ENCODE results near the gene RPL35.

Gene RPL35

DNA sequence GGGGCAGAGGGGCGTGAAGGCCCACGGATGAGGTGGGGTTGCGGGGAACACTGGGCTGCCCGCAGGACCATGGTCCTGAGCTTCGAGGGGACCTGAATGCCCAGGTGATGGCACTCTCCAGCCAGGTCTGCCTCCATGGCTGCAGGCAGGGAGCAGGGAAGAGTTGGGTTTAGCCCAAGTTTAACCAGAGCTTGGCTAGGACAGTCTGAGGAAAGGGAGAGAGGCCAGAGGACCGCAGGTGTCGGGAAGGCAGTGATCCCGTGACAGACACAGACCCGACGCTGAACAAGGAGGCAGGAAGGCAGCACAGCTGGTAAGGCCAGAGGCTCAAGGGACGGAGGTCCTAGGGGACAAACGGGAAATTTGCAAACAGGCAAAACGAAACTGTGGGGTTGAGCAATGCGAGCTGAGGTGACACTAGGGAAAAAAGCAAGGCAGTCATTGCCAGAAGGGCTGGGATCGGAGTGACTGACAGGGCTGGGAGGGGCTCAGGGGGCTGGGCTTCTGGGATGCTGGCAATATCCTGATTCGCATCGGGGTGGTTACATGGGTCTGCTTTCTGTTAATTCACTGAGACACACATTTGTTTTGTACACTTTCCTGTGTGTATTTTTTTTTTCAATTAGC, 25.2 kb upstream of the RPL35 start:
- H3K9me3 ChIP-seq = no peaks in the 10 kb centered on the region
- H3K4me1 ChIP-seq (ENCODE audit: control insufficient read depth in 1 of 2, insufficient read depth in 1 of 2, low read depth in 1 of 2, low read length in 1 of 2) = peaks cover 6 to 12% of the 10 kb centered on the region in 2 experiments
- no peak overlapping the region for H3K27ac ChIP-seq
- H3K36me3 ChIP-seq = peaks cover 100% of the 10 kb centered on the region
- no peak overlapping the region for H3K4me3 ChIP-seq (ENCODE audit: low read depth in 1 of 2, low read length in 1 of 2)
- TF ChIP-seq, protein P1, sequence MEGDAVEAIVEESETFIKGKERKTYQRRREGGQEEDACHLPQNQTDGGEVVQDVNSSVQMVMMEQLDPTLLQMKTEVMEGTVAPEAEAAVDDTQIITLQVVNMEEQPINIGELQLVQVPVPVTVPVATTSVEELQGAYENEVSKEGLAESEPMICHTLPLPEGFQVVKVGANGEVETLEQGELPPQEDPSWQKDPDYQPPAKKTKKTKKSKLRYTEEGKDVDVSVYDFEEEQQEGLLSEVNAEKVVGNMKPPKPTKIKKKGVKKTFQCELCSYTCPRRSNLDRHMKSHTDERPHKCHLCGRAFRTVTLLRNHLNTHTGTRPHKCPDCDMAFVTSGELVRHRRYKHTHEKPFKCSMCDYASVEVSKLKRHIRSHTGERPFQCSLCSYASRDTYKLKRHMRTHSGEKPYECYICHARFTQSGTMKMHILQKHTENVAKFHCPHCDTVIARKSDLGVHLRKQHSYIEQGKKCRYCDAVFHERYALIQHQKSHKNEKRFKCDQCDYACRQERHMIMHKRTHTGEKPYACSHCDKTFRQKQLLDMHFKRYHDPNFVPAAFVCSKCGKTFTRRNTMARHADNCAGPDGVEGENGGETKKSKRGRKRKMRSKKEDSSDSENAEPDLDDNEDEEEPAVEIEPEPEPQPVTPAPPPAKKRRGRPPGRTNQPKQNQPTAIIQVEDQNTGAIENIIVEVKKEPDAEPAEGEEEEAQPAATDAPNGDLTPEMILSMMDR (IDR thresholded peaks at IDR 0.05) = no peak
- H3K27me3 ChIP-seq = no peaks in the 10 kb centered on the region

DNA sequence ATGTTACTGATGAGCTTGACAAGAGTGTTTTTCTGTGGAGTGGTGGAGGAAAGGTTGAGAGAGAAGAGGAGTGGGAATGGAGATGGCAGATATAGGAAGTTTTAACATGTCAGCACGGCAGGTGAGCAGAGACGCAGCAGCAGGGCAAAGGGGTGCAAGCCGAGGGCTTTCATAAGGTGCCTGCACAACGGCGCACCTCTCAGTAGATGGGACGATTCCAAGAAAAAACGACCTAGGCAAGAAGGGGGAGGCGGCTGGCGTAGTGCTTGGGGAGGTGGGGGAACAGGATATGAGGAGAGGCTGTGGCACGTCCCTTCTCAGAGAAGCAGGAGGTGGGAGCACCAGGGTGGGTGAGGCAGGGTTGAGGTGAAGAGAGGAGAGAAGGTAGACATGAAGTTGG, 24.7 kb upstream of the RPL35 start:
- no peak overlapping the region for H3K27ac ChIP-seq

DNA sequence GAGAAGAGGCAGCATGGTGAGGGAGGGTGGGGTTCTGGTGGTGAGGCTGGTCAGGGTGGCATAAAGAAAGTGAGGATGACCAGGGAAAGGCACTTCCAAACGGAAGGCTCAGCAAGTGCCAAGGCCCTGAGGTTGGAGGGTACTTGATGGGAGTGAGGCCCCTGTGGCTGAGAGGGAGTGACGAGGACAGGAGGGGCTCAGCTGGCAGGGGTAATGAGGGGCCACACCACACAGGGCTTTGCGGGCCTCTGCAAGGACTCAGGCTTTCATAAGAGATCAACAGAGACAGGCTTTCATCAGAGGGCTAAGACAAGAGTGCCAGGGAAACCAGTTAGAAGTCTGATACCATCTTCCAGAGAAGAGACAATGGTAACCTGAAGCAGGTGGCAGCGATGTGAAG, 23.8 kb upstream of the RPL35 start:
- Histone ChIP-seq H3K36me3 (peaks cover 100% of the 10 kb centered on the region), H3K4me1 (ENCODE audit: control insufficient read depth in 1 of 2, insufficient read depth in 1 of 2, low read depth in 1 of 2, low read length in 1 of 2) (peaks cover 6 to 12% of the 10 kb centered on the region in 2 experiments), H3K27me3 (no peaks in the 10 kb centered on the region), H3K27ac (no peak overlapping the region), H3K4me3 (ENCODE audit: low read depth in 1 of 2, low read length in 1 of 2) (no peak overlapping the region), H3K9me3 (no peaks in the 10 kb centered on the region)
- TF ChIP-seq, protein P1 (IDR thresholded peaks at IDR 0.05) = no peak

More for the DNA sequence above, 24.7 kb upstream of the RPL35 start:
- Histone ChIP-seq H3K36me3 (peaks cover 100% of the 10 kb centered on the region), H3K9me3 (no peaks in the 10 kb centered on the region), H3K4me3 (ENCODE audit: low read depth in 1 of 2, low read length in 1 of 2) (no peak overlapping the region), H3K27me3 (no peaks in the 10 kb centered on the region), H3K4me1 (ENCODE audit: control insufficient read depth in 1 of 2, insufficient read depth in 1 of 2, low read depth in 1 of 2, low read length in 1 of 2) (peaks cover 6 to 12% of the 10 kb centered on the region in 2 experiments)
- TF ChIP-seq, protein P1 (IDR thresholded peaks at IDR 0.05) = no peak

DNA sequence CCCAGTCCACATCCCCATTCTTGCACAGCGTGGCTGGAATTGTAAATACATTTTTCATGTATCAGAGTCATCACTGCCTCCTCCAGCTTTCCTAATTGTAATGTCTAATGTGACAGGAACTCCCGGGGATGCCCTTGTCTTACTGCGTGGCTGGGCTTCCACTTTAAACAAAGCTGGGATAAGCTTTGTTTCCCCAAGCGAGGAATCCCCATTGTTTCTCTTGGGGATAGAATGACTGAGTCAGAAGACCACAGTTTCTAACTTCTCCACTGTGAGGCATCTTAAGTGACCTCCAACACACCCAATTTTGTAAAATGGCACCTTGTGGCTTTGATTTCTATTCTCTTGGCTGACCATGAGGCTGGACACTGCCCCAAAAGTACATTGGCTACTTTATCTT, 22.6 kb upstream of the RPL35 start:
- Histone ChIP-seq H3K4me1 (ENCODE audit: control insufficient read depth in 1 of 2, insufficient read depth in 1 of 2, low read depth in 1 of 2, low read length in 1 of 2) (peaks cover 1 to 5% of the 10 kb centered on the region in 2 experiments), H3K27me3 (no peaks in the 10 kb centered on the region), H3K27ac (no peak overlapping the region), H3K4me3 (ENCODE audit: low read depth in 1 of 2, low read length in 1 of 2) (no peak overlapping the region), H3K9me3 (no peaks in the 10 kb centered on the region), H3K36me3 (peaks cover 100% of the 10 kb centered on the region)
- TF ChIP-seq, protein P1 (IDR thresholded peaks at IDR 0.05) = no peak

DNA sequence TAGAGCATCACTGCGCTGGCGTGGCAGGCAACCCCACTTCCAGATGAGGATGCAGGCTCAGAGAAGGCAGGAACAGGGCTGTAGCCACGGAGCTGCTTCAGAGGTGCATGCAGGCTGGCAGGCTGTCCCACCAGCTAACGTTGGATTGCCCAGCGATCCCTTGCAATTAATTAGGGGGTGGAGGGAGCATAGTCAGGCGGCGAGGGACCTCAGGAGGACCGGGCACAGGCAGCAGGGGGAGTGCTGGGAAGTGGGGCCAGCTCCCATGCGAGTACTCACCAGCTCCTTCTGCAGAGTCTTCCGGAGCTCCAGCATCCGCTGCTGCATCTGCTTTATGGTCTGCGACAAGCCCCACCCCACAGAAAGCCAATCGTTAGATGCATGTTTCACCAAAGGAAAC, 20.5 kb upstream of the RPL35 start:
- H3K27me3 ChIP-seq = no peaks in the 10 kb centered on the region
- peaks cover 100% of the 10 kb centered on the region for H3K36me3 ChIP-seq
- peaks cover 0 to 3% of the 10 kb centered on the region in 2 experiments for H3K4me1 ChIP-seq (ENCODE audit: control insufficient read depth in 1 of 2, insufficient read depth in 1 of 2, low read depth in 1 of 2, low read length in 1 of 2)
- TF ChIP-seq, protein P1 (IDR thresholded peaks at IDR 0.05) = no peak
- H3K4me3 ChIP-seq (ENCODE audit: low read depth in 1 of 2, low read length in 1 of 2) = no peak overlapping the region
- H3K27ac ChIP-seq = no peak overlapping the region
- no peaks in the 10 kb centered on the region for H3K9me3 ChIP-seq

Data from neutrophil (primary cell).